CD4-positive, alpha-beta T cell treated with Interleukin-6 at 100 ng/mL for 8 hours (primary cell): ENCODE measurements around the gene TMEM61.
"Not testable (repeated sequence)": the region's sequence is repeated elsewhere in the genome, so short reads cannot be mapped to it uniquely, and the experiment has no call there.

Experiments used
- DNase-seq: peaks from one replicate; pipeline ENCODE4 v3.0.0-alpha.2; 2020; ENCODE audit warnings: mixed read lengths, low spot score

Gene TMEM61

GRCh38 chr1:54962612-54963395, 17.6 kb upstream of the TMEM61 start:
- DNase-seq: no peak

DNA sequence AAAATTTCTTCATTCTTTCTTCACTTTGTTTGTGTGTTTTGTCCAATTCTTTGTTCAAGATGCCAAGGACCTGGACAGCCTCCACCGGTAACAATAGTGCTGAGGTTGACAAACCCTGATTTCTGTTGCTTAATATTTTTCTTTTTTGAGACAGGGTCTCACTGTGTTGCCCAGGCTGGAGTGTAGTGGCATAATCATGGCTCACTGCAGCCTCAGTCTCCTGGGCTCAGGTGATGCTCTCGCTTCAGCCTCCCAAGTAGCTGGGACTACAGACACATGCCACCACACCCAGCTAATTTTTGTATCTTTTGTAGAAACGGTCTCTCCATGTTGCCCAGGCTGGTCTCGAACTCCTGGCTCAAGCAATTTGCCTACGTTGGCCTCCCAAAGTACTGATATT, 16.6 kb upstream of the TMEM61 start:
- not testable (repeated sequence) for DNase-seq

- DNase-seq: no peak
Measured at GRCh38 chr1:54965624-54966340, 14.6 kb upstream of the TMEM61 start.

- no peak for DNase-seq
Measured at GRCh38 chr1:54967372-54967771, 13.1 kb upstream of the TMEM61 start.

GRCh38 chr1:54968551-54968950, 11.9 kb upstream of the TMEM61 start:
- DNase-seq: no peak

- DNase-seq: no peak
Measured at GRCh38 chr1:54969879-54970278, 10.5 kb upstream of the TMEM61 start.

DNA sequence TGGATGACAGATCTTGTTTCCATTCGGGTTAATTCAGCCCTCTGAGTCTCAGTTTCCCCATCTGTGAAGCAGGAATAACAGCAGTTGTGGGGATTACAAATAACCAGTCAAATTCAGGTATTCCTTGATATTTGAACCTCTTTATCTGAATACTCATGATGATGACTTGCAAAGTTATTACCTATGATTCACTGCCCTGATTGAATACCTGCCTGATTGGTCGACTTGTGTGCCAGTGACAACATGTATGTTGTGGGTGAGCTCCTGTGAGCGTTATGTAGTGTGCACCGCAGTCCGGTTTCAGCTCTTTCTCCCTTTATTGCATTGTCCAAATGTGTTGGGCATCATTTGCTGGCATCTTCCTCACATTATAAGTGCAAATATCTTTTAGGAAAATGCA, 9.5 kb upstream of the TMEM61 start:
- no peak for DNase-seq

- DNase-seq: no peak
Measured at GRCh38 chr1:54971317-54971791, 9.1 kb upstream of the TMEM61 start.

DNA sequence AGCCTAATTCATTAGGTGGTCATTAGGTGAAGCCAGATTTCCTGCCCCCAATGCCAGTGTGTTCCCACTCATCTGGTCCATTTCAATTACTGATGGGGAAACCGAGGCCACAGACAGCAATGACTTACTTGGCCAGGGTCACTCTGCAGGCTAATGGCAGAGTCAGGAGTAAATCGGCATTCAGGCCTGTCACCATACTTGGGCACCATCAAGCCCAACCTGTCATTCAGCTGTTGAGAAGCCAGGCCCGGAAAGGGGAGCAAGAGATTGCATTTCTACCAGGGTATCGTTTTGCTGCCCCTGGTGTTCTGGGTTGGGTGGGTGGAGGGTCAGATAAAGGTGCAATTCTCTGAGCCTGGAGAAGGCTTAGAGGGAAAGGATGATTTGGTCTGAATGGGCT, 8.0 kb upstream of the TMEM61 start:
- no peak for DNase-seq

GRCh38 chr1:54973205-54973921, 7.1 kb upstream of the TMEM61 start:
- no peak for DNase-seq

GRCh38 chr1:54975356-54976108, 4.9 kb upstream of the TMEM61 start:
- DNase-seq: no peak

GRCh38 chr1:54976747-54977146, 3.7 kb upstream of the TMEM61 start:
- DNase-seq: no peak

GRCh38 chr1:54977533-54978297, 2.7 kb upstream of the TMEM61 start:
- DNase-seq: no peak

GRCh38 chr1:54978528-54979326, 1.7 kb upstream of the TMEM61 start:
- no peak for DNase-seq

GRCh38 chr1:54979327-54979891, 1.0 kb upstream of the TMEM61 start:
- no peak for DNase-seq

DNA sequence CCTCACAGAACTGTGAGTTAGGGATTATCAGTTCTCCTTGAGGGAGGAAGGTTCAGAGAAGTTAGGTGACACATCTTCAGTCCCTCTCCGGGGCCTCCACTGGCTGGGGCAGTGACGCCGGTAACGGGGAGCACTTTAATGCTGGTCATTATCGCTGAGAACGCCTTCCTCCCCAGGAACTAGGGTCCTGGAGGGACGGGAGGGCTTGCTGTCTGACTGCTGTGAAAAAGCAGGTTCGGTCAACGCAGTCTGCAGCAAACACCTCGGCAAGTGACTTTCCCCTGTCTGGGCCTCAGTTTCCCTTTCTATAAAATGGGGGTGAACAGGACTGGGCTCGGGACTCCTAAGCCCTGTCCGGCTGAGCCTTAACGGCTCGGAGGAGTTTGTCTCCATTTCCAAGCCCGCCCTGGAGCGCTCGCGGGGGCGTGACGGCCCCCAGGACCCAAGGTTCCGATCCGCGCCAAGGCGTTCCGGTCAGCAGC, 341 bp upstream of the TMEM61 start:
- no peak for DNase-seq

DNA sequence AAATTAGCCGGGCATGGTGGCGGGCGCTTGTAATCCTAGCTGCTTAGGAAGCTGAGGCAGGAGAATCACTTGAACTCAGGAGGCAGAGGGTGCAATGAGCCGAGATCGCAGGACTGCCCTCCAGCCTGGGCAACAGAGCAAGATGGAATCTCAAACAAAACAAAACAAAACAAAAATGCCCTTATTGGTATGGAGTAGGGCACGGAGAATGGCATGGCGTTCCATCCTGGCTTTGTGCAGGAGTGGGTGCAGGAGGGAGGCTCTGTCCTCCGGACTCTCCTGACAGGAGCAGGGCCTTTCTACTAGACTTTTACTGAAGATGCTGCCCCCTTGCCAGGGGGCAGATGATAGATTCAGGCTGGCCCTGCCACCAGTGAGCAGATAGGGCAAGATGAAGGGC, 1.0 kb downstream of the TMEM61 start:
- DNase-seq: no peak

- no peak for DNase-seq
Measured at GRCh38 chr1:54982739-54983138, 2.3 kb downstream of the TMEM61 start.

GRCh38 chr1:54984131-54984842, 3.9 kb downstream of the TMEM61 start:
- no peak for DNase-seq
